Karpas-422 (cell line): ENCODE results near the gene CLEC2B. TPM values are rescaled to one million over a fixed set of nuclear protein-coding genes. Genes with fewer than 3 reads are reported as not detected.

Experiments used
- DNase-seq: peaks from one replicate; pipeline ENCODE4 v3.0.0-alpha.2; 2015
- H2AFZ ChIP-seq: fragments of 200-600 bp; sonication (generic); 2 replicates; pipeline ENCODE4 v1.6.1; 2014; ENCODE audit warnings: antibody characterized with exemption, low read length, mixed read lengths
- H3K27ac ChIP-seq: fragments of 200-600 bp; sonication (generic); 2 replicates; pipeline ENCODE4 v1.5.1; 2014; ENCODE audit warnings: mild to moderate bottlenecking, low read length, moderate library complexity
- H3K27me3 ChIP-seq: fragments of 200-600 bp; sonication (generic); 2 replicates; pipeline ENCODE4 v1.6.1; 2014; ENCODE audit warnings: low read length, mixed read lengths
- H3K36me3 ChIP-seq: fragments of 200-600 bp; sonication (generic); 2 replicates; pipeline ENCODE4 v1.6.1; 2014; ENCODE audit warnings: low read length, mixed read lengths; ENCODE audit not compliant: insufficient read depth
- H3K4me1 ChIP-seq: fragments of 200-600 bp; sonication (generic); 2 replicates; pipeline ENCODE4 v1.6.1; 2014; ENCODE audit warnings: mild to moderate bottlenecking, low read length, mixed read lengths
- H3K4me2 ChIP-seq: fragments of 200-600 bp; sonication (generic); 2 replicates; pipeline ENCODE4 v1.6.1; 2014; ENCODE audit warnings: low read length, low read depth, mild to moderate bottlenecking; ENCODE audit not compliant: poor library complexity, severe bottlenecking
- H3K4me3 ChIP-seq: fragments of 200-600 bp; sonication (generic); 2 replicates; pipeline ENCODE4 v1.5.1; 2014; ENCODE audit warnings: mild to moderate bottlenecking, antibody characterized with exemption, low read length, mixed read lengths
- H3K79me2 ChIP-seq: fragments of 200-600 bp; sonication (generic); 2 replicates; pipeline ENCODE4 v1.6.1; 2014; ENCODE audit warnings: mild to moderate bottlenecking, low read length, mixed read lengths
- H3K9ac ChIP-seq: fragments of 200-600 bp; sonication (generic); 2 replicates; pipeline ENCODE4 v1.6.0; 2014; ENCODE audit warnings: low read length
- H3K9me2 ChIP-seq: fragments of 200-600 bp; sonication (generic), shearing (Covaris generic); replicated peaks from 2 replicates; pipeline ENCODE4 v1.6.0; 2014; ENCODE audit warnings: mild to moderate bottlenecking, low read length, moderate library complexity; ENCODE audit not compliant: insufficient read depth
- H3K9me3 ChIP-seq: fragments of 300-700, 200-600 bp; sonication (generic); 2 replicates; pipeline ENCODE4 v1.6.1; 2014; ENCODE audit warnings: low read length, mixed read lengths
- H4K20me1 ChIP-seq: fragments of 200-600 bp; sonication (generic); 2 replicates; pipeline ENCODE4 v1.6.1; 2014; ENCODE audit warnings: mild to moderate bottlenecking, antibody characterized with exemption, low read length, low read depth; ENCODE audit not compliant: insufficient read depth
- total RNA-seq: library from RNA; depleted of rRNA; stranded (reverse); fragments of >200 nt; shearing (Covaris generic); gene quantifications from 2 replicates; pipeline ENCODE4 v1.2.3, GENCODE V29; 2014; ENCODE audit warnings: low replicate concordance; rRNA removed

CLEC2B gene
- not detected in 2 replicates for total RNA-seq

DNA sequence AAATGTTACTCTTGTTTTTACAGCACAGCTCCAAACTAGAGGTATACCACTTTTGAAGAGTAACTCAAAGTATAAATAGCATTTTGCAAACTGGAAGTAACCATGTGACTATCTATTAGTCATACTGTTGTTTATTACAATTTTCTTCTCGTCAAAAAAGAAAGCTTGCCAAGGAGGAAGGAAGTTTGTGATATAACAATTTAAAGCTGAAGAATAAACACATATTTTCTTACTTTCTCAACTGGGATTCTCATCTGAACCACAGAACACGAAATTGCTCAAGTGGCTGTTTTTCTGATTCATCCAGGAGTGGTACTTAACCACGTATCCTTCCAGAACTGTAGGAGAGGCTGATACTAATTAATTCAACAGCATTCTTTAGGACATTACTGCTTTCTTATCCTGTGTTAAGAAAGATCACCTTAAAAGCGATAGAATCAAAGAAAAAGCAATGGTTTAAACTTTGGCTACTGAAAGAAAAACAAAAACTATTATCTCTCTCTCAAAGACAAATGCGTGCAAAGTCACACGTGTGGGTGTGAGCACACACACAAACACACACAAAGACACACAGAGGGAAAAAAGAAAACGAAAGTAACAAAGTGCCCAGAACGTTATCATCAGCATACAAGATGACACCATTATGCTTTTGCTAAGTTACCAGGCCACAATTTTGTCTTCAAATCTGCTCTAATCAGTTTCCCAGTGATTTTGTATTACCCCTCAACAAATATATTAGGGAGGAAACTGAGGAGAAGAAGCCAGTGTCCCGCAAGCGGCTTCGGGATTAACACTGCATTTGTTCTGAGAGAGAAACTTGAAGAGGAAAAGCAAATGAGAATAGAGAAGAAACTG is at the start of gene CLEC2B:
TSS of gene CLEC2B (minus strand) at position 48 of the 855 bp plus-strand sequence.
- Histone ChIP-seq H3K4me1 (peaks cover 16% of the 10 kb centered on the region), H3K79me2 (no peaks in the 10 kb centered on the region), H3K4me2 (peak within 1 kb of the TSS; percentile 69), H3K36me3 (no peaks in the 10 kb centered on the region), H3K27ac (no peak within 1 kb of the TSS), H2AFZ (peak within 1 kb of the TSS; percentile 72), H3K9me2 (no peaks in the 10 kb centered on the region), H3K4me3 (peak within 1 kb of the TSS; percentile 51), H3K9ac (peak within 1 kb of the TSS; percentile 40), H3K27me3 (0 out of 2 replicates have a peak, but pooled peaks cover 2% of the 10 kb centered on the region), H4K20me1 (no peaks in the 10 kb centered on the region), H3K9me3 (no peaks in the 10 kb centered on the region)
- no peak for DNase-seq

DNA sequence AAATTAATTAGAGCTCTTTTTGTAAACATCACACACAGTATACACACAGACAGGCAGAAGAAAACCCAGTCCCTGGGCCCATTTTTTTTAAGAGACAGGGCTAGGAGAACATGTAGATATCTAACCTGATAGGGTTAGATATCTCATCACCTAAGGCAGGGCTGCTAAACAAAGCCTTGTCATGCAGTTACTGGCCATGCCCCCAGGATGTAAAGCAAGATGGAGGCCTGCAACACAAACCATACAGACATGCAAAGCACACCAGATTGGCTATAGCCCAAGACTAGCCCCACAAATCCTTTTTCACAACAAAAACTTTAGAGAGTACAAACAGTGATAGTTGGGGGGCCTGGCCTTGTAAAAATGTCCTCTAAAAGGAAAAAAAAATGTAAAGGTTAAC is 42.6 kb upstream of the CLEC2B start:
- DNase-seq = no peak
- H3K27me3 ChIP-seq = no peaks in the 10 kb centered on the region
- H3K4me2 ChIP-seq = no peak overlapping the region
- H3K36me3 ChIP-seq = no peaks in the 10 kb centered on the region; the same call in 1 of the 2 replicates
- H3K9me2 ChIP-seq = no peaks in the 10 kb centered on the region
- H3K4me1 ChIP-seq = no peaks in the 10 kb centered on the region
- H3K9ac ChIP-seq = no peak overlapping the region
- H3K4me3 ChIP-seq = no peak overlapping the region
- peaks cover 18% of the 10 kb centered on the region for H3K9me3 ChIP-seq
- H3K79me2 ChIP-seq = no peaks in the 10 kb centered on the region
- H4K20me1 ChIP-seq = no peaks in the 10 kb centered on the region
- no peak overlapping the region for H2AFZ ChIP-seq
- H3K27ac ChIP-seq = no peak overlapping the region

DNA sequence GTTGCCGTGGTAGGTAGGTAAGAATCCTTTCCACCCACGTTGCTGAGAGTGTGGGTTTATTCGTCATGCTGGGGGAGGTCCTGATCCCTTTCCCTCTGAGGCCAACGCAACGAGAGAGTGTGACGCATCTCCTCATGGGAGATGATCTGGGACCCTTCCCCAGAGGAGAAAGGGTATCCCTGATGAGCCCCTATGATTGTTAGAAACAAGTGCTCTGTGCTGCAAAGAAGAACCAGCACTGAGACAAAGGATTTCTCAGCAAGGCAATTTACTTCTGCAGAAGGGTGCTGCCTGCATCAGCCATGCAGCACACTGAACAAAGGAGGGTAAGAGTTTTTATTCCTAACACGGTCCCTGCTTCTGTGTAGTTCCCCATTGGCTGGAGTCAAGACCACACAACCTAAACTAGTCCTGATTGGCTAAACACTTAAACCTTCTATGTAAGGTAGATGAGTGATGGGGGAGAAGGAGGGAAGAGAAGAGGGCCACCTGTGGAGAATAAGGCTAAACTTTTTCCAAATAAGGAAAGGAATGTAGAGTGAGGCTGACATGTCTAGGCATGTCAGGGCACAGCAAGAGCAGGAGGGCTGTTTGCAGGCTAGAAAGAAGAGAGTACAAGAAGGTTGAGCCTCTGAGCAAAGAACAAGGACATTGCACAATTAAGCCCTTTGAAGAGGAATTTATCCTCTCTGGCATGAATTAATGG is 41.7 kb upstream of the CLEC2B start:
- H3K4me1 ChIP-seq = no peaks in the 10 kb centered on the region
- H3K9me3 ChIP-seq = peaks cover 18% of the 10 kb centered on the region
- H3K36me3 ChIP-seq = no peaks in the 10 kb centered on the region; the same call in 1 of the 2 replicates
- H3K27me3 ChIP-seq = no peaks in the 10 kb centered on the region
- no peak overlapping the region for H3K9ac ChIP-seq
- no peaks in the 10 kb centered on the region for H4K20me1 ChIP-seq
- no peaks in the 10 kb centered on the region for H3K9me2 ChIP-seq
- H3K4me3 ChIP-seq = no peak overlapping the region
- H2AFZ ChIP-seq = no peak overlapping the region
- no peak overlapping the region for H3K4me2 ChIP-seq
- DNase-seq = no peak
- H3K79me2 ChIP-seq = no peaks in the 10 kb centered on the region
- no peak overlapping the region for H3K27ac ChIP-seq

DNA sequence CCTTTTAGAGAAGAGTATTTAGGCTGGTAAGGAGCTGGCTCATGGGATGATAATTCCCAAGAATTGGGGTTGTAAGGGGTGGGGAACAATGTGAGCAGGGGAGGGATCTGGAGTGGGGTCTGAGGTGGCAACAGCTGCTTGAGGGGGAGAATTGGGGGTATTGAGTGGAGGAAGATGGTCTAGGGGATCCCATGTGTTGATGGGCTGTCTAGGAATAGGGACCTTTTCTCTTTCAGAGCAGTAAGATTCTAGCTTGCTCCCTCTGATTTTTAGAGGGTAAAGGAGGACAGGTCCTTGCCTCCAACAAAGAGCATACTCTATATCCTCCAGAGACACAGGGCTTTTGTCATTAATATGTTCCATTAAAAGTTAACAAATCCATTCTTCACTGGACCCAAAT is 40.6 kb upstream of the CLEC2B start:
- no peak overlapping the region for H3K27ac ChIP-seq
- no peaks in the 10 kb centered on the region for H4K20me1 ChIP-seq
- H3K4me1 ChIP-seq = no peaks in the 10 kb centered on the region
- H3K9me3 ChIP-seq = peaks cover 18% of the 10 kb centered on the region
- H3K9me2 ChIP-seq = no peaks in the 10 kb centered on the region
- no peak for DNase-seq
- H3K4me3 ChIP-seq = no peak overlapping the region
- H3K4me2 ChIP-seq = no peak overlapping the region
- no peaks in the 10 kb centered on the region; the same call in 1 of the 2 replicates for H3K36me3 ChIP-seq
- H3K79me2 ChIP-seq = no peaks in the 10 kb centered on the region
- H2AFZ ChIP-seq = no peak overlapping the region
- H3K9ac ChIP-seq = no peak overlapping the region
- no peaks in the 10 kb centered on the region for H3K27me3 ChIP-seq

DNA sequence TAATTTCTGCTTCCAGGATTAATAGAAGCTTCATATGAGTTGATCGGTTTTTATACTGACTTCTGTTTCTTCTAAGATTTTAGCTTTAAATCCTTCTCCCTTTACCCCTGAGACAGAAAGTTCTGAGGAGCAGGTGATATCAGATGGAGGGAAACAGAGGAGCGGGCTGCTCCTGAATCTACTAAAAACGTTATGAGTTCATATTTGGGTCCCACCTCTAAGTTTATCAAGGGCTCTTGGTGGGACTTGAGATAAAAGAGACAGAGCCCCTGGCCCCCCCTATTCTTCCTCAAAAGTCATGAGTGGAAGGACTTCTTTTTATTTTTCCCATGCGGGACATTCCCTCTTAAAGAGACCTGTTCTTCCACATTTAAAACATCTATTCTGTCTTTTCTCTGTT is 39.2 kb upstream of the CLEC2B start:
- no peak overlapping the region for H3K4me3 ChIP-seq
- DNase-seq = no peak
- no peak overlapping the region for H3K4me2 ChIP-seq
- no peaks in the 10 kb centered on the region for H3K9me2 ChIP-seq
- no peaks in the 10 kb centered on the region for H3K79me2 ChIP-seq
- no peak overlapping the region for H2AFZ ChIP-seq
- no peaks in the 10 kb centered on the region for H3K27me3 ChIP-seq
- H3K9me3 ChIP-seq = peaks cover 18% of the 10 kb centered on the region
- H3K4me1 ChIP-seq = no peaks in the 10 kb centered on the region
- no peaks in the 10 kb centered on the region for H4K20me1 ChIP-seq
- H3K36me3 ChIP-seq = no peaks in the 10 kb centered on the region; the same call in 1 of the 2 replicates
- no peak overlapping the region for H3K9ac ChIP-seq
- H3K27ac ChIP-seq = no peak overlapping the region

DNA sequence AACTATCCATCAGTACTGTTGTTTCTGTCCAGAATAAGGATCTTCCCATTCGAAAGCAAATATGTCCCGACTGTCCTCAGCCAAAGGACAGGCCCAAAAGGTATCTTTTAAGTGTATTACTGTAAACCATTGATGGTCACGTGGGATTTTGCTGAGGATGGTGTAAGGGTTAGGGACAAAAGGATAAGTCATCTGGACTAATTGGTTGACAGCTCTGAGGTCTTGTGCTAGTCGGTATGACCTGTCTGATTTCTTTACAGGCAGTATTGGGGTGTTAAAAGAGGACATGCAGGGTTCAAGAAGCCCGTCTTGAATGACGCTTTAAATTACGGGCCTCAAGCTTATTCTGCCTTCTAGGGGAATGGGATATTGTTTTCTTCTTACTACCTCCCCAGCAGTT is 38.6 kb upstream of the CLEC2B start:
- H4K20me1 ChIP-seq = no peaks in the 10 kb centered on the region
- no peak overlapping the region for H3K9ac ChIP-seq
- no peaks in the 10 kb centered on the region for H3K79me2 ChIP-seq
- H3K27ac ChIP-seq = no peak overlapping the region
- H3K4me2 ChIP-seq = no peak overlapping the region
- H3K27me3 ChIP-seq = no peaks in the 10 kb centered on the region
- no peak for DNase-seq
- H3K4me3 ChIP-seq = no peak overlapping the region
- no peaks in the 10 kb centered on the region; the same call in 1 of the 2 replicates for H3K36me3 ChIP-seq
- H3K4me1 ChIP-seq = no peaks in the 10 kb centered on the region
- H2AFZ ChIP-seq = no peak overlapping the region
- H3K9me3 ChIP-seq = peaks cover 18% of the 10 kb centered on the region
- H3K9me2 ChIP-seq = no peaks in the 10 kb centered on the region

DNA sequence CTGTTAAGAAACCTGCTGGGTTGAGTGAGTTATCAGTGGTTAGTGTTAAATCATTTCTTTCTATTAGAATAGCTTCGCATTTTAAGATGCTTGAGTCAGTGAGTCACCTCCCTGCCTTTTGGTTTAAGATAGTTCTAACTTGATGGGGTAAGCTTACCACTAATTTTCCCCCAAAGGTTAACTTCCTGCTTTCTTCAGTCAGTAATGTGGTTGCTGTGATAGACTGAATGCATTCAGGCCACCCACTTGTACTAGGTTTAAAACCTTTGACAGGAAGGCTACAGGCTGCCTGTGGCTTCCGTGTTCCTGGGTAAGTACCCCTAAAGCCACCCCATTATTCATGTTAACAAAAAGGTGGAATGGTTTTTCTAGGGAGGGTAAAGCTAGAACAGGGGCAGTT is 37.7 kb upstream of the CLEC2B start:
- H3K4me2 ChIP-seq = no peak overlapping the region
- no peaks in the 10 kb centered on the region for H3K27me3 ChIP-seq
- no peak overlapping the region for H3K27ac ChIP-seq
- no peak overlapping the region for H2AFZ ChIP-seq
- peaks cover 15% of the 10 kb centered on the region for H3K9me3 ChIP-seq
- no peak for DNase-seq
- no peaks in the 10 kb centered on the region; the same call in 1 of the 2 replicates for H3K36me3 ChIP-seq
- no peaks in the 10 kb centered on the region for H3K4me1 ChIP-seq
- no peak overlapping the region for H3K9ac ChIP-seq
- no peak overlapping the region for H3K4me3 ChIP-seq
- H4K20me1 ChIP-seq = no peaks in the 10 kb centered on the region
- no peaks in the 10 kb centered on the region for H3K79me2 ChIP-seq
- H3K9me2 ChIP-seq = no peaks in the 10 kb centered on the region

DNA sequence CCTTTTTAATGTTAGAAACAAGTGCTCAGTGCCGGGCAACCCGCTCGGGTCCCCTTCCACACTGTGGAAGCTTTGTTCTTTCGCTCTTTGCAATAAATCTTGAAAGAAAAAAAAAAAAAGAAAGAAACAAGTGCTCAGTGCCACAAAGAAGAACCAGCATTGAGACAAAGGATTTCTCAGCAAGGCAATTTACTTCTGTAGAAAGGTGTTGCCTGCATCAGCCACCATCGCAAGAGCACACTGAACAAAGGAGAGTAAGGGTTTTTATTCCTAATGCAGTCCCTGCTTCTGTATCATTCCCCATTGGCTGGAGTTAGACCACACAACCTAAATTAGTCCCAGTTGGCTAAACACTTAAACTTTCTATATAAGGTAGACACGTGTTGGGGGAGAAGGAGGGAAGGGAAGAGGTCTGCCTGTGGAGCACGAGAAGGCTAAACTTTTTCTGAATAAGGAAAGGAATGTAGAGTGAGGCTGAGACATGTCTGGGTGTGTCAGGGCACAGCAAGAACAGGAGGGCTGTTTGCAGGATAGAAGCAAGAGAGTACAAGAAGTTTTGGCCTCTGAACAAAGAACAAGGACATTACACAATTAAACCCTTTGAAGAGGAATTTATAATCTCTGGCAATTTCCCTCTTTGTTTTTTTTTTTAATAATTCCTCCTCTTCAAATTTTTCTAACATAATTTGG is 33.5 kb upstream of the CLEC2B start:
- no peak overlapping the region for H3K27ac ChIP-seq
- H3K4me3 ChIP-seq = no peak overlapping the region
- H3K9me2 ChIP-seq = no peaks in the 10 kb centered on the region
- H3K79me2 ChIP-seq = no peaks in the 10 kb centered on the region
- H3K27me3 ChIP-seq = no peaks in the 10 kb centered on the region
- H3K9ac ChIP-seq = no peak overlapping the region
- no peak for DNase-seq
- H2AFZ ChIP-seq = no peak overlapping the region
- H3K9me3 ChIP-seq = no peaks in the 10 kb centered on the region
- no peaks in the 10 kb centered on the region for H3K4me1 ChIP-seq
- H4K20me1 ChIP-seq = no peaks in the 10 kb centered on the region
- no peak overlapping the region for H3K4me2 ChIP-seq
- no peaks in the 10 kb centered on the region for H3K36me3 ChIP-seq
